ENCODE results near the gene ALS2.

The ALS2 gene

GRCh38 chr2:201674298-201674697 is 106.4 kb downstream of the ALS2 start:
- no peak for TF ChIP-seq YY1 (IDR thresholded peaks at IDR 0.05; ENCODE audit: low read depth)
- no peak for TF ChIP-seq TCF12 (IDR thresholded peaks at IDR 0.05; ENCODE audit: low read depth)
- TF ChIP-seq FOXM1 (IDR thresholded peaks at IDR 0.05; ENCODE audit: borderline replicate concordance, low read depth), result no peak
- TF ChIP-seq TAF1 (IDR thresholded peaks at IDR 0.05; ENCODE audit: low read depth), result no peak
- TF ChIP-seq ZBTB7A (IDR thresholded peaks at IDR 0.05; ENCODE audit: low read depth), result no peak
- TF ChIP-seq REST (IDR thresholded peaks at IDR 0.05; ENCODE audit: low read depth), result no peak
- TF ChIP-seq TEAD4 (IDR thresholded peaks at IDR 0.05), result no peak
- no peak for TF ChIP-seq EP300 (IDR thresholded peaks at IDR 0.05; ENCODE audit: borderline replicate concordance)
- TF ChIP-seq RAD21 (IDR thresholded peaks at IDR 0.05; ENCODE audit: low read depth), result no peak
- TF ChIP-seq CREB1 (IDR thresholded peaks at IDR 0.05; ENCODE audit: low read depth), result no peak
- TF ChIP-seq EGR1 (IDR thresholded peaks at IDR 0.05), result no peak
- TF ChIP-seq USF1 (IDR thresholded peaks at IDR 0.05), result no peak

- TF ChIP-seq TCF12 (IDR thresholded peaks at IDR 0.05; ENCODE audit: low read depth) (no peak), FOXM1 (IDR thresholded peaks at IDR 0.05; ENCODE audit: borderline replicate concordance, low read depth) (no peak), EP300 (IDR thresholded peaks at IDR 0.05; ENCODE audit: borderline replicate concordance) (no peak), CEBPB (IDR thresholded peaks at IDR 0.05) (no peak), YY1 (IDR thresholded peaks at IDR 0.05; ENCODE audit: low read depth) (no peak), CREB1 (IDR thresholded peaks at IDR 0.05; ENCODE audit: low read depth) (no peak), TEAD4 (IDR thresholded peaks at IDR 0.05) (no peak), REST (IDR thresholded peaks at IDR 0.05; ENCODE audit: low read depth) (no peak), EGR1 (IDR thresholded peaks at IDR 0.05) (no peak), NFIC (IDR thresholded peaks at IDR 0.05) (no peak), ZBTB7A (IDR thresholded peaks at IDR 0.05; ENCODE audit: low read depth) (no peak), RAD21 (IDR thresholded peaks at IDR 0.05; ENCODE audit: low read depth) (no peak)
These were observed 107.2 kb downstream of the ALS2 start for GRCh38 chr2:201673546-201673945.

- TF ChIP-seq TAF1 (IDR thresholded peaks at IDR 0.05; ENCODE audit: low read depth) (no peak), EP300 (IDR thresholded peaks at IDR 0.05; ENCODE audit: borderline replicate concordance) (no peak), FOXM1 (IDR thresholded peaks at IDR 0.05; ENCODE audit: borderline replicate concordance, low read depth) (no peak), REST (IDR thresholded peaks at IDR 0.05; ENCODE audit: low read depth) (no peak), YY1 (IDR thresholded peaks at IDR 0.05; ENCODE audit: low read depth) (no peak), TCF12 (IDR thresholded peaks at IDR 0.05; ENCODE audit: low read depth) (no peak), NFIC (IDR thresholded peaks at IDR 0.05) (no peak), RAD21 (IDR thresholded peaks at IDR 0.05; ENCODE audit: low read depth) (no peak), CEBPB (IDR thresholded peaks at IDR 0.05) (no peak), CREB1 (IDR thresholded peaks at IDR 0.05; ENCODE audit: low read depth) (no peak), ZBTB7A (IDR thresholded peaks at IDR 0.05; ENCODE audit: low read depth) (no peak), EGR1 (IDR thresholded peaks at IDR 0.05) (no peak), MAX (IDR thresholded peaks at IDR 0.05) (no peak), USF1 (IDR thresholded peaks at IDR 0.05) (no peak), TEAD4 (IDR thresholded peaks at IDR 0.05) (no peak)
These were observed 110.9 kb downstream of the ALS2 start for GRCh38 chr2:201669865-201670264.

- no peak for TF ChIP-seq USF1 (IDR thresholded peaks at IDR 0.05)
- no peak for TF ChIP-seq TAF1 (IDR thresholded peaks at IDR 0.05; ENCODE audit: low read depth)
- TF ChIP-seq TEAD4 (IDR thresholded peaks at IDR 0.05), result no peak
These were observed 112.3 kb downstream of the ALS2 start for GRCh38 chr2:201668402-201668910.

Data from Ishikawa (cell line).